GM04503 (cell line): ENCODE measurements around the gene TLN1.

ENCODE experiments used
- DNase-seq: peaks from one replicate; pipeline ENCODE4 v3.0.0-alpha.2; 2012; ENCODE audit warnings: low read depth

TLN1 gene, protein sequence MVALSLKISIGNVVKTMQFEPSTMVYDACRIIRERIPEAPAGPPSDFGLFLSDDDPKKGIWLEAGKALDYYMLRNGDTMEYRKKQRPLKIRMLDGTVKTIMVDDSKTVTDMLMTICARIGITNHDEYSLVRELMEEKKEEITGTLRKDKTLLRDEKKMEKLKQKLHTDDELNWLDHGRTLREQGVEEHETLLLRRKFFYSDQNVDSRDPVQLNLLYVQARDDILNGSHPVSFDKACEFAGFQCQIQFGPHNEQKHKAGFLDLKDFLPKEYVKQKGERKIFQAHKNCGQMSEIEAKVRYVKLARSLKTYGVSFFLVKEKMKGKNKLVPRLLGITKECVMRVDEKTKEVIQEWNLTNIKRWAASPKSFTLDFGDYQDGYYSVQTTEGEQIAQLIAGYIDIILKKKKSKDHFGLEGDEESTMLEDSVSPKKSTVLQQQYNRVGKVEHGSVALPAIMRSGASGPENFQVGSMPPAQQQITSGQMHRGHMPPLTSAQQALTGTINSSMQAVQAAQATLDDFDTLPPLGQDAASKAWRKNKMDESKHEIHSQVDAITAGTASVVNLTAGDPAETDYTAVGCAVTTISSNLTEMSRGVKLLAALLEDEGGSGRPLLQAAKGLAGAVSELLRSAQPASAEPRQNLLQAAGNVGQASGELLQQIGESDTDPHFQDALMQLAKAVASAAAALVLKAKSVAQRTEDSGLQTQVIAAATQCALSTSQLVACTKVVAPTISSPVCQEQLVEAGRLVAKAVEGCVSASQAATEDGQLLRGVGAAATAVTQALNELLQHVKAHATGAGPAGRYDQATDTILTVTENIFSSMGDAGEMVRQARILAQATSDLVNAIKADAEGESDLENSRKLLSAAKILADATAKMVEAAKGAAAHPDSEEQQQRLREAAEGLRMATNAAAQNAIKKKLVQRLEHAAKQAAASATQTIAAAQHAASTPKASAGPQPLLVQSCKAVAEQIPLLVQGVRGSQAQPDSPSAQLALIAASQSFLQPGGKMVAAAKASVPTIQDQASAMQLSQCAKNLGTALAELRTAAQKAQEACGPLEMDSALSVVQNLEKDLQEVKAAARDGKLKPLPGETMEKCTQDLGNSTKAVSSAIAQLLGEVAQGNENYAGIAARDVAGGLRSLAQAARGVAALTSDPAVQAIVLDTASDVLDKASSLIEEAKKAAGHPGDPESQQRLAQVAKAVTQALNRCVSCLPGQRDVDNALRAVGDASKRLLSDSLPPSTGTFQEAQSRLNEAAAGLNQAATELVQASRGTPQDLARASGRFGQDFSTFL (N-terminal part only)

DNA sequence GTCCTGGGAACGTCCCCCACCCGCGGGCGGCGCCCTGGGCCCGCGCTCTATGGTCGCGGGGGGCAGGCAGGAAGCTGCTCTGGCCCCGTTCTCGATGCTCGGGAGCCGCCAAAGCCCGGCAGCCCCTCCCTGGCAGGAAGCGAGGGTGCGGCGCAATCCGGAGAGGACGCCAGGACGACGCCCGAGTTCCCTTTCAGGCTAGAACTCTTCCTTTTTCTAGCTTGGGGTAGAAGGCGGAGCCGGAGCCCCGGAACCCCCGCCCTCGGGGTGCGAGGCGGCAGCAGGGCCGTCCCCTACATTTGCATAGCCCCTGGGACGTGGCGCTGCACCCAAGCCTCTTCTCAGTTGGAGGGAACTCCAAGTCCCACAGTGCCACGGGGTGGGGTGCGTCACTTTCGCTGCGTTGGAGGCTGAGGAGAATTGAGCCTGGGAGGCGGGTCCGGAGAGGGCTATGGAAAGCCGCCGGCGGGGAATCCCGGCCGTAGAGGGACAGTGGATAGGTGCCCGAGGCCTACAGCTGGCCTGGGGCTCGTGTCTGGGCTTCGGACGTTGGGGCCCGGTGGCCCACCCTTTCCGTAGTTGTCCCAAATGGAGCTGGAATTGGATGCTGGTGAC, at the start of gene TLN1, which contains the start of gene CREB3:
TLN1 (minus strand) TSS at position 11 of the 615 bp plus-strand sequence. CDS start 6,501 bp downstream, outside the sequence.
CREB3 (plus strand) TSS at position 482 of the 615 bp plus-strand sequence; CDS start at position 589, 107 bp downstream.
- peak; percentile 96 for DNase-seq

DNA sequence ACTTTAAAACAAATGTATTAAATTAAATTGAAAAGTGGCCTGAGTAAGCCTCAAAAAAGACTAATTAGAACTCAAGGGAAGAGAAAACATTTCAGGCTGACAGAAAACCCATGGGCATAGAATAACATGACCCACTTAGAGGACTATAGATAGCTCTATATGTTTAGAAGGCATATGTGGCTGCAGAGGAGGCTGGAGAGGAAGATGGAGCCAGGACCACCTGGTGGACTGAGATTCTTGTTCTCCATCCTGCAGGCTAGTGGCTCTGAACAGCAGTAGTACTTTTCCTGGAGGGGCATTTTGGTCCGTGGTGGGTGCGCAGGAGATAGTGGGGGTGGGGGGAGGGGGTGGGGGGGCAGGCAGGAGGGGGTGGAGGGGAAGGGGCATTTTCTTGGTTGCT, 49.1 kb upstream of the TLN1 start:
- no peak for DNase-seq

DNA sequence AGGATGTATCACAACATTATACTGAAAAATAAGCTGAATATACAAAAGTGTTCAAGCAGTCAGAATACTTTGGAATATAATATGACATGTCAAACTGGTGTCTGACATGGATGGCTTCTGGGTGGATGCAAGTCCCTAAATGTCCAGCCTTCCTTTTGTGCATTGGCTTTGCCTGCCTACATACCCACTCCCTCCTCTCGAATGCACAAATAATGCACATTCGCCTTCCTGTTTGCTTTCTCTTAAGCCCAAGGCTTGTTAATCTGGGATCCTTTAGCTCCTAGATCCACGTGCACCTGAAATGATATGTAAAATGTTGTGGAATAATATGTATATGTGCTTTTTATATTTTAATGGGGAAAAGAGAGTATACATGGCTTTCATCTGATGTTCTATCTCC, 46.5 kb upstream of the TLN1 start:
- no peak for DNase-seq

DNA sequence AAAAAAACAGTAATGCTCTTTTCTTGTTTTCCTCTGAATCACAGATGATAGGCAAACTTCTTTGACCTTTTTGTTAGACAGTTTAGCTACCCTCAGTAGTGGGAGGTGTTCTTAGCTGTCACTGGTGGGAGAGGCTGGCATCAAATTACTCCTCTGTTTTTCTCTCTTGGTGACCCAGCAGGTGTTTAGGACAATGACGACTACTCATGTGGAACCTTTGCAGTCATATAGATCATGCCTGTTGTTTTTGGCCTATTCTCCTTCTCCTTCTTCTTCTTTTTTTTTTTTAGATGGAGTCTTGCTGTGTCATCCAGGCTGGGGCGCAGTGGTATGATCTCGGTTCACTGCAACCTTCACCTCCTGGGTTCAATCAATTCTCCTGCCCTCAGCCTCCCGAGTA, 44.0 kb upstream of the TLN1 start:
- DNase-seq, result no peak

DNA sequence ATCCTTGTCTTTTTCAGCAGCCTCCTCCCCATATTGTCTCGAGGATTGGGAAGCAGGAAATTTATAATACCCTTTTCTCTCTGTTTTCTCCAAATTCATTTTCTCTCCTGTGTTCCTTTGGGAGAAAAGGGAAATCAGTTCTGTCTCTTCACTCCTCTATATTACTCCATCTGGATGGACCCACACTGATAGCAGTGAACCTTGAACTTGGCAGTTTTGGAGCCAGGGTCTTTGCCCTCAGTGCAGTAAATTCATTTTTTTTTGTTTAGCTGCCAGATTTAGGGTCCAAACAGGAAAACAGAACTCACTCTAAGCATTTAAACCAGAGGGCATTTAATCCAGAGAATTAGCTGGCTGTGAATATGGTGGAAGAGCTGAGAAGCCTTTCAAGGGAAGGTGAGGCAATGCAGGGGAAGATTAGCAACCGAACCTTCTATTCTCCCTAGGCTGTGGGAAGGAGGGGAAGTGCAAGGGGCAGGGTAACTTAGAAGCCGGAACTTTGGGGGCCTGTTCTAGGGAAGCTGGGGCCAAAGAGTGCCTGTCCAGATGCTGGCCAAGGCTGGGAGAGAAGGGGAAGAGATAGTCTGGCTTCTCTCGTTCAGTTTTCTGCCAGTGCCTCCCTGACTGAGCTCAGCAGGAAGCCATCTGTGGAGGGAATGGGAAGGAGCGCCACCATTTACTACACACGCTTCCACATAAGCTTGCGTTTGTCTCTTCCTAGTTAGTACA, 43.1 kb upstream of the TLN1 start:
- DNase-seq, result no peak

DNA sequence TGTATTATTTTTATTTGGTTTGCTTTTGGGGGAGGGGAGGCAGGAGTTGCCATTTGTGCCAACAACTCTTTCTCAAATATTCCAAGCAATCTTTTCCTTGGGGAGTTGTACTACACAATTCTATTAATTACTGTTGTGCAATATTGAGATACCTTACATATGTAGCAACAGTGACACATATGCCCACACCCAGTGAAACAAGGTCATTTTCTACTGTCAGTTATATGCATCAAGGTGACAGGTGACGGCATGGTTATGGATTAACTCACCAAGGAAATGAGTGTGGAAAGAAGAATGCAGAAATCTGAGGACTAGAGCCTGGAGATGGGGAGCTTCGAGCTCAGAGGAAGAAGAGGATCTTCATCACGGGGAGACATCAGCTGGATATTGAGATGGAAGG, 39.9 kb upstream of the TLN1 start:
- no peak for DNase-seq

DNA sequence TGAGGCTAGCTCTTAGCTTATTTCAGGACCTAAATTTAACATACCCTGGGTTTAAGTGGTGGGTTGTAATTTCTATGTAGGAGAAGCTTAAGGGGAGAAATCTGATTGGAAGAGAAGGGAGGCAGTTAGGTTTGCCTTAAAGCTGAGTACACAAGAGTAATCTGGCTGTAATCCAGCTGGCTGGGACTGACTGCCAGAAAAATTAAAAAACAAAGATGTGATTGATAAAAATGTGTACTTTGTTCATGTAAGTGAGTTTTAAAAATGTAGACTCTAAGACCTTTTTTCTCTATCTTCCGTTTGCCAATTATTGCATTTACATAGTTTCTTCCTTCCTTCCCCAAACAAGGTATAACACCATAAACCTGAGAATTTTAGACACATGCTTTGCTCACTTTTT, 39.5 kb upstream of the TLN1 start:
- no peak for DNase-seq

DNA sequence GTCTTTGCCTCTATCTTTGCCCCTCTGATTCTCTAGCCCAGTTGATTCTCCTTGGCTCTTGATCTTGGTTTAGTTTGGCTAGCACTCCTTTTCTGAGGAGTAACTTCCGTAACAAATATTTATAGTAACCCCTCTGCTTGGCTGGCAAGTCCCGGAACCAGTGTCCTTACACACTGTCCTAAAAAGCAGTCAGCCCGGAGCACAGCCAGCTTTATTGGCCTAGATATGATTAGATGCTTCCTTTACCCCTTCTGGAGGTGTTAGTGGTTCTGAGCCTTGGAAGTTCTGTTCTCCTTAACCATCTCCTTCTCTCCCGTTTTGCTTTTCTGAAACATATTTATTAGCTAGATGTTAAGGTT, 39.1 kb upstream of the TLN1 start:
- no peak for DNase-seq

DNA sequence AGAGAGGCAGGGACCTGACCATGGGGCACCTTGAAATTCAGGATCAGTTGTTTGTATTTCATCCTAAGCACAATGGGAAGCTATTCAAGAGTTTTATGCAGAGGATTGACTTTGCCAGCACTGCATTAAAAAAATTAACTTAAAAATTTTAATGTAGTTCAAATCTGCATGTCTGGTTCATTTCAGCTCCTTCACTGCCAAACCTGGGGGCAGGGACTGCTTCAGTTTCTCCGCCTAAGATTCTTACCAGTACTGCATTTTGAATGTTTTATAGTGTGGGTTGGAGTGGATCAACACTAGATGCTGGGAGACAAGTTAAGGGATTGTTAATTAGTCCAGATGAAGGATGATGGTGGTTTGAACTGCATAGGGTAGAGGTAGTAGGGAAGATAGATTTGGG, 37.8 kb upstream of the TLN1 start:
- DNase-seq, result no peak

DNA sequence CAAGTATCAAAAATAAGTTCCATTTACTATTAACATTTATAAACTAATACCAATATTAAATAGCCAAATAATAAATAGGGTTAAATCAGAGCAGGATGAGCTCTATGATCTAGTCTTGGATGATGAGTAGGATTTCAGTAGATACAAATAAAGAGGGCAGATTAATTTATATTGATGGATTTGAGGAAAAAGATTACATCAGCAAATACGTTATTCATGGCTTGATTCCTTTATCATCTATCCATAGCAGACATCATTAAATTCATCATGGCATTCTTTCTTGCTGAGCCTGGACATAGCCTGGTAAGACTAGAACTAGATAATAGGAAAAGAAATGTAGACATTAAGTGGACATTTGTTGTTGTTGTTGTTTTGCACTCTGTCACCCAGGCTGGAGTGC, 35.5 kb upstream of the TLN1 start:
- DNase-seq, result no peak

DNA sequence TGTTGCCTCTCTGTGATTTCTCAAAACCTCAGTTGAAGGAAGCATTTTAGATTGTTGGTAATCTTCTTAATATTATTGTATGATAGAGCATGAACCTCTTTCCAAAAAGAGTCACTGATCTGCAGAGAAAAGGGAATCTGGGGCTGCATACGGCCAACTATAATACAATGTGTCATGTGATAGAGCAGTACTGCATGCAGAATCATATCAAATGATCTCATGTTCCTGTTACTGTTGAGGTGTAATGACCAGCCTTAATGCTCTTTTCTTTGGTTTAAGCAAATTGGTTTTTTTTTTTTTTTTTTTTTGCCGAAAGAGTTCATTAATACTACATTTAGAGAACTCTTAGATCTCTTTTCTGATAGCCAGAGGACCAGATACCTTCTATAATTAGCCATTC, 35.0 kb upstream of the TLN1 start:
- no peak for DNase-seq

DNA sequence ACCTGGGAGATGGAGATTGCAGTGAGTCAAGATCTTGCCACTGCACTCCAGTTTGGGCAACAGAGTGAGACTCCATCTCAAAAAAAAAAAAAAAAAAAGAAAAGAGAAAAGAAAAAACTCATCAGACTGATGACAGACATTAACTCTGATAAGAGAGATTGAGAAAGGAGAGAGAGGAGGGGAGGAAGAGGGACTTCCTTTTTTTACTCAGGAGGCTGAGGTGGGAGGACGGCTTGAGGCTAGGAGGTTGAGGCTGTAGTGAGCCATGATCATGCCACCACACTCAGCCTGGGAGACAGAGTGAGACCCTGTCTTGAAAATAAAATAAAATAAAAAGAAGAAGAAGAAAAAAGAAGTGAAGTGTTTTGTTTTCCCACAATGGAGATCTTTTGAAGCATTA, 31.8 kb upstream of the TLN1 start:
- no peak for DNase-seq

DNA sequence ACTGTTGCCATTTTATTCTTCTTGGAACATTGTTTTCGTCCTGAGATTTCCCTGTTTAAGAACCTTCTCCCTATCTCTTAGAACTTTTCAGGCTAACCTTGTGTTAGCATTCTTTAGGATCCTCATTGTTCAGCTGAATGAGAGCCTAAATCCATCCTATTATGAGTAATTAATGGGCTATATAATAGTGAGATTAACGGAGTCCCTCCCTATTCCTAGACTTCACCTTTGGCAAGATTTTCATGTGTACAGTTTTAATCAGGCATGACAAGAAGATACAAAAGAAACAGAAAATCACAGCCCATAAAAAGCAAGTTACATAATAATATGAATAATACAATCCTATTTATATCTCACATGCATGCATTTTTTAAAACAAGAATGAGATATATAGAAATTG, 31.2 kb upstream of the TLN1 start:
- no peak for DNase-seq

DNA sequence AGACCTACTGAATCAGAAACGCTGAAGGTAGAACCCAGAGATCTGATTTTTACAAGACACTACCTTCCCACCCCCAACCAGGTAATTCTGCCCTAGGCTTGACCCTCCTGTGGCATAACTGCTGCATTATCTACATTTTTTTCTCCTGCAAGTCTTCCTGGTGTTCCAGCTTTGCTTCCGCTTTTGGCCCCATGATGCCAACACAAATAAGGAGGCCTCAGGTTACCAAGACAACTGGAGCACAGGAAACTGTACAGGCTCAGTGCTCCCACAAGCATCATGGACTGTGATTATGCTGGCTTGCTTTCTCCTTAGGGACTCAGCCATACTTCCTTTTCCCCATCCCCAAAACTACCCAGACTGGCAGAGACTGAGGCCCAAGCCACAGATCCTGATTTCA, 28.7 kb upstream of the TLN1 start:
- DNase-seq, result no peak

DNA sequence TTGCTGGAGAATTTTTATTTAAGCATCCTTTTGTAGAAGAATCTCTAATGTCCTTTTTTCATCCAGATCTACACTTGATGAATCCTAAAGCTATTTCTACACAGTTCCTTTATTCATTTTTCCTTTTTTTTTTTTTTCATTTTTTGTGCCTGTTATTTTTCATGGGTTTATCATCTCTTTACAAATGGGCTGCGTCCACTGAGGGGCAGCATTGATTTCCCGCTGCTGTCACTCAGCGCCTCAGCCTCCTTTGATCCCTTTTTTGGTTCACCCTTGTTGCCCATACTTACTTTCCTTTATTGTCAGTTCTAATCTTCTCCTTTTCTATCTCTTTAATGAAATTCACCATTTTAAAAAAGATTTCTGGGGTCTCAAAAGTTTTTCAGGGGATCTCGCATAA, 27.8 kb upstream of the TLN1 start:
- no peak for DNase-seq

DNA sequence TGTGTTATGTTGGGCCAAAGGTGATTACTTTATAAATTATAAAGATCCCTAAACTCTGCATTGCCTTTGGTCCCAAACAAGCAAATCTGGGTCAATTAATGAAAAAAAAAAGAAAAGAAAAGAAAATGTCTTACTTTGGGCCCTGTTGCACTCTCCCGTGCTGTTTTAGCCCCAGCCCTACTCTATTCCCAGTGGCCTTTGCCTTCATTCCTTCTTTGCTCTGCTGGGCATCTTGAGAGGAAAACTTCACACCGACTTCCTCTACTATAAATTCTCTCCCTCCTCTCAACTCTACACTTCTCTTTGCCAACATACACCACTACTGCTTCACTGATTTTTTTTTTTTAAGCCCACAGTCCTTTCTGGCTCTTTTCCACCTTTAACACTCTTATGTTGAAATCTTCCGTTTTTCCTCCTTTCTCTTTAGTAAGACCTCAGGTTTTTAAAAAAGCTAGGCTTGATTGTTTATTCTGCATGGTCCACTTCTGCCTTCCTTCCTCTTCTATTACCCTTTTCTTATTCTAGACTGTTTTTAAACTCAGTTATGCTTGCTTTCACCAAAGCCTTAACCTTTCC, 26.6 kb upstream of the TLN1 start:
- no peak for DNase-seq

DNA sequence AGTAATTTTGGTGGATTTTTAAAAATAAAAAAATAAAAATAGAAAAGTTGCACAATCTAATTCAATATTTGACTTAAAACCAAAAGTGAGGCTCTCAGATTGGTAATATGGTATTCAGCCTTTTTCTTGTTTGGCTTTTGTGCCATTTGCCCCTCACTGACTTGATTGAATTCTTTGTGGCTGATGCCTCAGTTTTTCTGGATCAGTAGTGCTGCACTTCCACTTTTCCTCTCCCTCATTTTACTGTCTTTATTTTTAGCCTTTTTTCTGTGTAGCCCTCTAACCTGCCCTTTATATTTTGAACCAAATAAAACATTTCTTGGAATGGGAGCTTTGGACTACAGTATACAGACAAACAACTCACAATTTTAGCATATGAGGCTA, 25.9 kb upstream of the TLN1 start:
- no peak for DNase-seq

DNA sequence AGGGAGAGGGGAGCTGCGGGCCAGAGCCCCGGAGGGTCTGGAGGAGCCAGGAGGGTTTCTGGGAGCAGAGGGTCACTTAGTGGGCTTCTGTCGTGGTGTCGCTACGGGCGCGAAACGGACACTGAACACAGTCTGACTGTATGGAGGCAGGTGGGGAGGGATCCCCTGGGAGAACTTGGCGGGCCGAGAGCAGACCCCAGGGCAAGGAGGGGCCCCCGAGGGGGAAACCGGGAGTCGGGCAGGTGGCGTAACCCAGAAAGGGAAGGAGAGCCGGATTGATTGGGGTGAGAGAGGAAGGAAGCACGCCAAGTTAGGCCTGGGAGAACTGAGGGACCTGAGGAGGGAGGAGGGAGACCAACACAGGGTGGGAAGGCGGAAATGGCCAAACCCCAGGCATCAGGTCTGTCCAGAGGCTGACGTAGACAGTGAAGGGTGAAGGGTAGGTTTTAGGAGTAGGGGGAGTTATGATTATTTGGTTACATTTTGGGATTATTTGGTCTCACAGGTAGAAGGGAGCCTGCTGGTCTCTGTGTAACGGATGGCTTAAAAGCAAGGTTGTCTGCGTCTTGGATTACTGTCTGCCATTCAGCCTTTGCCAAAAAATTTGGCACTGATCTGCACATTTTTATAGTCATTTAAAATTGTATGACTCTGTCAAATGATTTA, 25.4 kb upstream of the TLN1 start:
- no peak for DNase-seq

DNA sequence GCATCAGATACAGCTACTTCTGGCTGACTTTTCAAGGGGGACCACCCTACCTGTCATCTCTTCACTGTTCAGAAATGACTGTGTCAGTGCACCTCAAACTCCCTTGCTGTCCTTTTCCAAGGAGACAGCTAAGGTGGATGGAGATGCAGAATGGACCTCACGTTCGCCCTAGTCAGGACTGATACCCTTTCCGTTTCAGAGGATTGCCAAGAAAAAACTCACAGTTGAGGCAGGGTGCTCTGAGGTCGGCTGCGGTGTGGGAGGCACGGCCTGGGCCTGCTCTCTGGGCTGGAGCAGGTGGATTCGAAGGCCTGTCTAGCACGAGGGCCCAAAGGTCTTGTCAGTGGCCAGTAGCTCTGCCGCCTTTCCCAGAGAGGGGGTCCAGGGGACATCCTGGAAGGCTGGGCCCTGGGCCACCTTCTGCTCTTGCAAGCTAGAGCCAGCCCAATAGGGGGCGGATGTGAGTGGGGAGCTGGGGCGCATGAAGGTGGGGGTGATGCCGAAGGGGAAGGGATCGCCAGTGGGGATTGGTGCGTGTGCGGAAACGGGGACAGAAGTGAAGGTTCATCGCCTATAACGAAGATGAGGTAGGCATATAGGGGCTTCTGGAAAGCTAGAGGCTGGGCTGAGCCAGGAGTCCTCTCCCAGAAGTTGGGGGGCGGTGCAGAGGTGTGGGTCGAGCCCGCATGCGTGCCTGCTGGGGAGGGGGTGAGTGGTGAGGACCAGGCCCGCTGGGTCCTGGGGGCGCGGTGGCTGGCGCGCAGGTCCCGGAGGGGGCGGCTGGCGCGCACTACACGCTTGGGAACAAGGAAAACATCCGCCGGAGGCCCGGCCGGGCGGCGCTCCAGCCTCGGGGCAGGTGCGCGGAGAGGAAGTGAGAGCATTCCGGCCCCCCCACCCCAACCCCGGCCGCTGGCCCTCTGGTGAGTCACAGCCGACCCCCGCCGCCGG, 24.6 kb upstream of the TLN1 start:
- no peak for DNase-seq
